ENCODE measurements around the gene CELSR1. TPM values are rescaled to one million over a fixed set of nuclear protein-coding genes. Genes with fewer than 3 reads are reported as not detected.

CELSR1 gene
- total RNA-seq, 1 experiment from 2014 or later = 19.6 TPM

GRCh38 chr22:46444390-46444854, 93.0 kb downstream of the CELSR1 start:
- DNase-seq (ENCODE audit: low spot score) = no peak

DNA sequence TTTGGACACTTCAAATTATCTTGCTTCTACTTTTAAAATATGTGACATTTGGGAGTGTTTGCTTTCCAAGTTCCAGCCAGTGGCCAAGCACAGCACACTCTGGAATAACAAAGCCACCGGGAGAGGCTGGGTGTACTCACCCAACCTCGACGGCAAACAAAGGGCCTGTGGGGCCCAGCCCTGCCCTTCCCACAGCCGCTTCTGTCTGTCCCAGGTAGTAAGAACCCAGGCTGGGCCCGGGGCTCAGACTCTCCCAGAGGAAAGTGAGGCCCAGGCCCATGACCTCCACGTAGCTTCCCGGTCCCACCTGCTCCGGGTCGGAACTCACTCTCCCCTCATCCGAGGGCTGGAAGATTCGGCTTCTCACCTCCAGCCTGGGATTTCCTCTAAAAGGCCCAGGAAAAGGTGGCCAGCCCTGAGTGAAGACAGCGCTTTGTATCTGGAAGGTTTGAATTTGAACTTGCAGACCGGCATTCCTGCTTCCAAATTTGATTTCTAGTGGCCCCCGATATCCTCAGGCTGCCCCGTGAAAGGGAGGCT, 93.5 kb downstream of the CELSR1 start:
- DNase-seq (ENCODE audit: low spot score) = no peak

DNA sequence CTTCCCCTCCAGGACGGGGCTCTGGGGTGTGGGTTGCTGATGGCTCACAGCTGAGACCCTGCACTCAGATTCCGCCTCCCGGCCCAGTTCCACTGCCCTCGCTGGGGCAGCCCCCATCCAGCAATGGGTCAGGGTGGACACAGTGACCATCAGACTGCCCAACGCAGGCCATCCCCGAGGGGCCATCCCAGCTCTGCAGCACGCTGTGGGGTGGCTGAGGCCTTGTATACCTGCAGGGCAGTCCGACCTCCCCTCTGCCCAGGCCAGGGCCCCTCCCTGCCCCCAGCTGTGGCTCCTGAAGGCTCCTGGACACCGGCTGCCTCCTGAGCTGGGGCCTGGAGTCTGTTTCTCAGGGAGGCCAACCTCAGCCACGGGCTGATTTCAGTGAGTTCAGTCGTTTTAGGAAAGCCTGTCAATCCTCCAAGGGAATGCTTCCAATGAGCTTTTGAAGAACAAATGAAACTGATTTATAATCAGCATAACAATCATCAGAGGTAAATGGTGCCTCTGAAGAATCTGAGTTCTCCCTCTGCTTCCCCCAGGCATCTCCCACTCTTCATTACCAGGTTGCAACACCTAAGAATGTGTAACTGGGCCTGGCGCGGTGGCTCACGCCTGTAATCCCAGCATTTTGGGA, 95.1 kb downstream of the CELSR1 start:
- DNase-seq (ENCODE audit: low spot score) = no peak

DNA sequence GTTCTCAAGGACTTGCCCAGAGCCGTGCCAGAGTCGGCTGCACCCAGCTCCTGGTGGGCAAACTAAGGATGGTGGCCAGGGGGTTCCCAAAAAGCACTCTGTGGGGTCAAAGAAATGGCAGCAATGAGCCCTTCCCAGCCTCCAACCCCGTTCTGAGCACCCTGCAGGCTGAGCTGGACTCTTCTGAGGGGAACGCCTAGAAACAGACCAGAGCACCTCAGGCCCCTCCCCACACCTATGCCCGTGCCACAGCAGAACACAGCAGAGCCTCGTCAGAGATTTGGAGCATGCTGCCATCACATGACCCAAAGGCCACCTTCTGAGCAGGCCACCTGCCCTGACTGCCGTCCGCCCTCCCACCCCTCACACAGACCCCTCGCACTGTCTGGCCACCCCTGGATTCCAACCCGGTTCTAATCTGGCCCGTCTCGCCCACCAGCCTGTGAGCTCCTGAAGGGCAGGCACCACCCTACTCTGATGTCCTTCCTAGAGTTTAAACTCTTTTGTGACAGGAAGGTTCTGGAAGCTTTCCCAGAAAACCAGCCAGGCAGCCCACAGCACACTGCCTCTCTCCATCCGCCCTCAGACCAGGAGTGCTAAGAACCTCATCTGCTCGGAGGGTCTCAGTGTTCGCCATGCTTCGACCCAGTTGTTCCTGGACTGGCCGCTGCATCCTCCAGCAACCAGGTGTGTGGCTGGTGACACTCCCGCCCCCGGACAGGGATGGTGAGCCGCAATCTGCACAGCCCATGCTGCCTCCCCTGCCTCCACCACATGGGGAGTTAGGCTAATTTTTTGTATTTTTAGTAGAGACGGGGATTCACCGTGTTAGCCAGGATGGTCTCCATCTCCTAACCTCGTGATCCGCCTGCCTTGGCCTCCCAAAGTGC, 97.6 kb downstream of the CELSR1 start:
- DNase-seq (ENCODE audit: low spot score) = no peak

- DNase-seq (ENCODE audit: low spot score) = no peak
Measured at GRCh38 chr22:46439111-46439510, 98.3 kb downstream of the CELSR1 start.

DNA sequence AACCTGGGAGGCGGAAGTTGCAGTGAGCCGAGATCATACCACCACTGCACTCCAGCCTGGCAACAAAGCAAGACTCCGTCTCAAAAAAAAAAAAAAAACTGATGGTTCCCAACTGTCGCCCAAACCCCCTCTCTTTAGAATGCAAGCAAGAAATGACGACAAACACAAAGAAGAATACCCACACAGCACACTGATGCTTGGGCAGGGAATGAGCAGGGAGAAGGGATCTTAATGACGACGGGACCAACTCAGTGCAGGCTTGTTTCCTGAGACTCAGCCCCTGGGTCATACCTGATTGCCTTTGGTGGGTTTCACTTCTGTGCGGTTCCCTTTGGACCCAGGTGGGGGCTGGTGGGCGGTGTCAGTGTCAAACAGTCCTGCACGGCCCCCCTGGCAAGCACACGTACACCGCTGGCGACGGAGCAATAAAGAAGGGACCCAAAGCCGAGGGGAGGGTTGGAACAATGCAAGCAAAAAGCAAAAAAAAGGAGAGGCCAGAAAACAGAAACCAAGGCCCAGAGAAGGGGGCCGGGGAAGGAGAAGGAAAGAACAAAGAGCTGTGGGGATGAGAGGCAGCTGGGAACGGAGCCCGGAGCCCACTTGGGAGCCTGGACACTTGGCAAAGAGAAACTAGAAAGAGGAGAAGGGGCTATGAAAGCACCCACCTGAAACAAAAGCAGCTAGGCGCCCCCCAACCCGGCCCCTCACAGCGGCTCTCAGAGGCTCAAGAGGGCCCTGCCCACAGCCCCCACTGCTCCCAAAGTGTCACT, 99.6 kb downstream of the CELSR1 start:
- DNase-seq (ENCODE audit: low spot score) = no peak

- DNase-seq (ENCODE audit: low spot score) = peak; percentile 7
Measured at GRCh38 chr22:46436595-46437175, 100.7 kb downstream of the CELSR1 start.

DNA sequence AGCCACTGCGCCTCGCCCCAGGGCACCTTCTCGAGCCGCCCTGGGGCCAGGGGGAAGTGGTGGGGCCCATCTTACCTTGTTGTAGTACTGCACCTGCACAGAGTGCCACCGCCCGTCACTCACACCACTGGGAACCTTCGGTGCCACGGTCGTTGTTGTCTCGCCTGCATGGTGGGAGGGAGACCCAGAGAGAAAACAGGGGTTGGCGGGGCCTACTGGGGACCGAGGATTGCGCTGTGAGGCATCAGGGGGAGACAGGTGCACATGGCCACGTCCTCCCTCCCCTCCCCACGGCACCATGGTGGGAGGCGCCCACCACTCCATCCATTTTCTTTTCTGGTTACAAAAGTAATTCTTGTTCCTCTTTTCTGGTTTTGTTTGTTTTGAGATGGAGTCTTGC, 104.1 kb downstream of the CELSR1 start:
- DNase-seq (ENCODE audit: low spot score) = no peak

GRCh38 chr22:46432164-46433068, 105.0 kb downstream of the CELSR1 start:
- no peak for DNase-seq (ENCODE audit: low spot score)

DNA sequence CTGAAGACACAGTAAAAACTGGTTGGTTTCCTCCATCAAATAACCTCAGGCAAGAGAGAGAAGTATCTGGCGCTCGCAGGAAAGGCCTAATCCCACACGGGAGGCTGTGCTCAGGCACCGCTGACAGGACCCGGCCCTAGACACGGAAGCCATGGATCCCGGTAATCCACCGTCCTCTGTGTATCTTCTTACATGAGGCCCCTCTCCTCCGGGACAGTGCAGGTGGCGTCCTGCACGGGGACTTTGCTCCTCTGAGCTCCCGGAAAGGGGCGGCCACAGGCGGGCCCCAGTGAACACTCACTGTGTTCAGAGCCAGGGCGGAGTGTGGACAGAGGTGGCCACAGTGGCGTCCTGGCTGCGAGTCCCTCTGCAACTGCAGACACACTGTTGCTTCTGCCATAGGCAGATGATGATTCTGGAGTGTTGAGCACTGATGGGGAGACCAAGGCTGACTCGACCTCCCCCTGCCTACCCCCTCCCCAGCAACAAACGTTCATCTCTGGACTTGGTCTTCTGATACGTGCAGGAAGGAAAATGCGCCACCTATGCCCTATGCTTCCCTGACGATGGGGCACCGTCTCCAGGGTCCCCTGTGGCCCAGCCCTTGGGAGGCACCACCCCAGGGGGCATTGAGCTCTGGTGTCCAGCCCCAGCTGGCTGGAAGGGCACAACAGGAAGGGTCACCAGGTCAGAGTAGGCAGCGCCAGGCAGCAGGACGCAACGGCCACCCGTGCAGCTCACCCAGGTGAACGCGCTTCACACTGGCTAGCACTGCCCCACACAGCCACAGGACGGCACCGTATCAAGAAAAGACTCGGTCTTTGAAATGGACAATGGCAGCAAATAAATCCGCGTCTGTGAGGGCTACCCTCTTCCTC, 106.2 kb downstream of the CELSR1 start:
- DNase-seq (ENCODE audit: low spot score) = no peak

DNA sequence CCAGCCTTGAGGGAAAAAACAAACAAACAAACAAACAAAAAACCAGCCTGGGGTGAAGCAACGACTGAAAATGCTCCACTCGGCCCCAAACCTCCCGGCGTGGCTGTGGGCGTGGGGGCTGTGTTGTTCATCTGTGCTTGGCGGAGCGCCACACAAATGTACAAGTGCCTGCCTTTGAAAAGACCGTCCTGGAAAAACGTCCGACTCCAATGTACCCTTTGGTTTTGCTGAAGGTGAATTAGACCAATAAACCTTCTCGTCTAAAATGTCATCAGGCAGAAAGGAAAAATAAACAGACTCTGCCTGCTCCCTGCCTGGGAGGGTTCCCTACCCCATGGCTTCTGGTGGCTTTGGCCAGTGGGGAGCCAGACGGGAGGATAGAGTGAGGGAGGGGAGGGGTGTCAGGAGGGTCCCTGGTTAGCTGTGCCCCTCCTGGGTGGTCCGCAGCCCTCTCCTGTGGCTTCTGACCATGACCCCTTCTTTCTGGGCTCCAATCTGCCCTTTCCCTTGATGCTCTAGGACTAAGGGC, 108.0 kb downstream of the CELSR1 start:
- DNase-seq (ENCODE audit: low spot score) = no peak

DNA sequence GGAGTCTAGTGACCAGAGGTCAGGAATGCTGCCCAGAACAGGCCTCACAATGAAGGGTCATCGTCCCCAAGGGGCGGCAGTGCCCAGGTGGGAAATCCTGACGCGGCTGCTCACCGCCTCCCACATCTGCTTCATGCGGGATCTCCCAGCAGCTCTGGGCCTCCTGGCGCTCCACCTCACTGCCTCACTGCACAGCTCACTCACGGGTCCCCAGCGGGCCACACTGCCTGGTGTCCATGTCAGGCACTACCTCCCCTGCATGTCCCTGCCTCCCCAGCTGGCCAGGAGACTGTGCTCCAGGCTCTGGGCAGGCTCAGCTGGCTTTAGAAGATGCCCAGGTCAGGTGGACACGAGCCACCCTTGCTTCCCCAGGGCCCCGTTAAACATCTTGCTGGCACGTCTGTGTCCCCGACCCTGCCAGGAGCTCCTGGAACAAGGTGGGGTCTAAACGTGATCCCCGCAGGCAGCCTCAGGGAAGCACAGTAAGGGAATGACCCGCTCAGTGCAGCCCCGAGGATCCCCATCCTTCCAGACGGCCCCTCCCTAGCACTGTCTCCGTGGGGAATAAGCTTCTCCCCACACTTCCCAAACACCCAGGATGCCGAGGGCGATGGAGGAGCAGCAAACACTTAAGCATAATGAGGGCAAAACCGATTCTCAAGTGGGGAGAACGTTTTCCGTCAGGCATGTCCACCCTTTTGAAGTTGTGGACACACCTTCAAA, 108.7 kb downstream of the CELSR1 start:
- DNase-seq (ENCODE audit: low spot score) = no peak

- no peak for DNase-seq (ENCODE audit: low spot score)
Measured at GRCh38 chr22:46428171-46428570, 109.2 kb downstream of the CELSR1 start.

DNA sequence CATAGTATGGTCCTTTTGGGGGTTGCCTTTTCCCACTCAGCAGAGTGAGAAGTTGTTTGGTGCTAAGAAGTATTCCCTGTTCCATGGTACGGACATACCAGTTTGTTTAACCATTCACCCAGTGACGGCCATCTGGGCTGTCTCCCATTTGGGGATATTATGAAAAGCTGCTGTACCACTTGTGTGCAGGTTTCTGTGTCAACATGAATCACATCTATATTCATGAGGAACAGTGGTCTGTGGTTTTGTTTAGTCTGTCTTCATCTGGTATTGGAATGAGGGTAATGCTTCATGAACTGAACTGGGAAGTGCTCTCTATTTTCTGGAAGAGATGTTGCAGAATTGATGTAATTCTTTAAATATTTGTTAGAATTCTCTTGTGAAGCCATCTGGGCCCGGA, 112.4 kb downstream of the CELSR1 start:
- DNase-seq (ENCODE audit: low spot score) = peak; percentile 5

DNA sequence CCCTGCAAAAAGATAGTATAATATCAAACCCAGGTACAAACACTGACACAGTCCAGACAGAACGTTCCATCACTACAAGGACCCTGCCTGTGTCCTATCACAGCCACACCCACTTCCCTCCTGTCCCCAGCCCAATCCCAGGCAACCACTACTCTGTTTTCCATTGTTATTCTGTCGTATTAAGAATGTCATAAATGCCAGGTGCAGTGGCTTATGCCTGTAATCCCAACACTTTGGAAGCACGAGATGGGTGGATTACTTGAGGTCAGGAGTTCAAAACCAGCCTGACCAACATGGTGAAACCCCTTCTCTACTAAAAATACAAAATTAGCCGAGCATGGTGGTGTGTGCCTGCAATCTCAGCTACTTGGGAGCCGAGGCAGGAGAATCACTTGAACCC, 112.9 kb downstream of the CELSR1 start:
- no peak for DNase-seq (ENCODE audit: low spot score)

- DNase-seq (ENCODE audit: low spot score) = no peak
Measured at GRCh38 chr22:46422896-46423295, 114.5 kb downstream of the CELSR1 start.

DNA sequence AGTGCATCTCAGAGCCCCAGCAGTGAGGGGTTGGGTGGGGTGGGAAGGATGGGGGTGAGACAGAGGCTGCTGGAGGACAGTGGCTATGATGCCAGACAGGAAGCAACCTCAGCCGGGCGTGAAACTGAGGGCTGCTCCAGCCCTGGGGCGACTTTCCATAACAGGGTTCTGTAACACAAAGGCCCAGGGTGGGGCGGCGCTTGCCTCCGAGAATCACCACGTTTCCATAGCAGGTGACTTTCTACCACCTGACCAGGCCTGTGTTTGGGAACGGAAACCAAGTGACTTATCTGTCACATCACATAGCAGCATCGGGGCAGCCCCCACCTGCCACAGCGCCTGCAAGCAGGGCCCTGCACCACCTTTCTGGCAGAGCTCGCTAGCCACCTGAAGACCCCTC, 116.2 kb downstream of the CELSR1 start:
- DNase-seq (ENCODE audit: low spot score) = no peak

DNA sequence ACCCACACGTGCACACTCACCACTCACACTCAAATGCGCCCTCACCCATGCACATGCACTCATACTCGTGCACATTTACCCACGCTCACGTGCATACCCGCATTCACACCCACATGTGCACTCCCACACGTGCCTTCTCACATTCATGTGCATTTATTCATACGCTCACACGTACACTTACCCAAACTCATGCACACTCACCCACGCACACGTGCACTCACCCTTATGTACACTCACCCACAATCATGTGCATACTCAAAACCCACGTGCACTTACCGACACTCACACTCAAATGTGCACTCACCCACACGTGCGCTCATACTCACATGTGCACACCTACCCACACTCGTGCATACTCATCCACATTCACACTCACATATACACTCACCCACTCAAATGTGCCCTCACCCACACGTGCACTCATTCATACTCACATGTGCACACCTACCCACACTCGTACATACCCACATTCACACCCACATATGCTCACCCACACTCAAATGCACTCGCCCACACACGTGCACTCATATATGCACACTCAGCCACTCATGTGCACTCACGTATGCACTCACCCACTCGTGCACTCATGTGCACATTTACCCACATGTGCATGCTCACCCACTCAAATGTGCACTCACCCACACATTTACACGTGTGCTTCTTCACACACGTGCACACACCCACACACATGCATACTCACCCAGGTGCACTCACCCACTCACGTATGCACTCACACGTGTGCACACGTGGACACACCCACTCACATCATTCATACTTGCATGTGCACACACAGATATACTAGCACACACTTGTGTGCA, 117.5 kb downstream of the CELSR1 start:
- DNase-seq (ENCODE audit: low spot score) = no peak

Measured in A172 (cell line).